Breast epithelium (tissue), 4 donors: ENCODE results near the gene CADPS. TPM values are rescaled to one million over a fixed set of nuclear protein-coding genes. Genes with fewer than 3 reads are reported as not detected.

ENCODE experiments used
- DNase-seq, 2 donors: peaks; one replicate each; pipeline ENCODE4 v3.0.0-alpha.2; 2019; ENCODE audit warnings: low spot score in 2 of 2
- H3K27ac ChIP-seq, 2 donors: fragments of 200-600 bp; sonication (generic) in 1 of 2; one replicate each; pipeline ENCODE4 v1.5.1; 2016 to 2019; ENCODE audit warnings: mild to moderate bottlenecking in 1 of 2
- H3K27me3 ChIP-seq, 2 donors: fragments of 200-600 bp; sonication (generic) in 1 of 2; one replicate each; pipeline versions ENCODE4 v1.5.1 to v1.6.0; 2017 to 2019; ENCODE audit warnings: control low read depth in 1 of 2, mild to moderate bottlenecking in 1 of 2
- H3K36me3 ChIP-seq: fragments of 200-600 bp; one replicate; pipeline ENCODE4 v1.5.1; 2019
- H3K4me1 ChIP-seq, 2 donors: fragments of 200-600 bp; sonication (generic); one replicate each; pipeline ENCODE4 v1.5.1; 2016 to 2019; ENCODE audit warnings: control low read depth in 1 of 2
- H3K4me3 ChIP-seq, 3 donors: fragments of 200-600 bp; sonication (generic); 1 replicate in 2 of 3; 2 replicates in 1 of 3; pipeline ENCODE4 v1.5.1; 2016 to 2019; ENCODE audit warnings: mild to moderate bottlenecking in 3 of 3, moderate library complexity in 2 of 3
- H3K9me3 ChIP-seq, 2 donors: fragments of 200-600 bp; sonication (generic) in 1 of 2; one replicate each; pipeline ENCODE4 v1.5.1; 2016 to 2019; ENCODE audit warnings: control low read depth in 1 of 2
- CTCF ChIP-seq, 3 donors: fragments of 450-650 bp; IDR thresholded peaks; one replicate each; pipeline ENCODE4 v1.5.1; 2016 to 2017; ENCODE audit warnings: antibody characterized with exemption in 3 of 3, mild to moderate bottlenecking in 3 of 3, moderate library complexity in 3 of 3
- POLR2A ChIP-seq: fragments of 450-650 bp; IDR thresholded peaks from one replicate; pipeline ENCODE4 v1.6.1; 2016; ENCODE audit warnings: antibody characterized with exemption, mild to moderate bottlenecking, moderate library complexity
- POLR2AphosphoS5 ChIP-seq, 3 donors: sonication (generic); formaldehyde crosslinking; IDR thresholded peaks; one replicate each; pipeline ENCODE4 v1.6.1; 2017; ENCODE audit warnings: antibody characterized with exemption in 3 of 3
- intact Hi-C: fragments of 100-400 bp; cut with DNase I; formaldehyde crosslinking; loops from one replicate; pipeline ENCODE4 v1.15.1; 2023; ENCODE audit warnings: low total_unique reads
- total RNA-seq, 3 donors: library from RNA; depleted of rRNA; stranded (reverse); fragments of >200 nt; gene quantifications; one replicate each; pipeline ENCODE4 v1.1.0, GENCODE V29; 2016

CADPS gene
- total RNA-seq, 3 donors from 2014 or later, result under 0.01 to 45.8 (median 0.15) TPM

- no peak overlapping the region for H3K27ac ChIP-seq
- DNase-seq, result no peak
- no peaks in the 10 kb centered on the region for H3K9me3 ChIP-seq
- TF ChIP-seq CTCF (IDR thresholded peaks at IDR 0.05) (no peak), POLR2A (no peak), POLR2AphosphoS5 (IDR thresholded peaks at IDR 0.05) (no peak)
- no peaks in the 10 kb centered on the region for H3K4me1 ChIP-seq
- no peaks in the 10 kb centered on the region for H3K36me3 ChIP-seq
- H3K27me3 ChIP-seq, result no peaks in the 10 kb centered on the region
- intact Hi-C loops, result no loop called here
- H3K4me3 ChIP-seq, result no peak overlapping the region
Observed at GRCh38 chr3:62421207-62421606, 454.0 kb downstream of the CADPS start.

- Histone ChIP-seq H3K27me3 (no peaks in the 10 kb centered on the region), H3K36me3 (no peaks in the 10 kb centered on the region), H3K27ac (no peak overlapping the region), H3K9me3 (no peaks in the 10 kb centered on the region), H3K4me3 (no peak overlapping the region), H3K4me1 (no peaks in the 10 kb centered on the region)
- TF ChIP-seq POLR2AphosphoS5 (IDR thresholded peaks at IDR 0.05) (no peak), CTCF (IDR thresholded peaks at IDR 0.05) (no peak), POLR2A (no peak)
- intact Hi-C loops, result no loop called here
- no peak for DNase-seq
Observed at GRCh38 chr3:62416144-62416543, 459.1 kb downstream of the CADPS start.

- TF ChIP-seq POLR2AphosphoS5 (IDR thresholded peaks at IDR 0.05) (no peak), CTCF (IDR thresholded peaks at IDR 0.05) (no peak), POLR2A (no peak)
- Histone ChIP-seq H3K36me3 (no peaks in the 10 kb centered on the region), H3K4me1 (no peaks in the 10 kb centered on the region), H3K9me3 (no peaks in the 10 kb centered on the region), H3K4me3 (no peak overlapping the region), H3K27me3 (no peaks in the 10 kb centered on the region), H3K27ac (no peak overlapping the region)
- no peak for DNase-seq
- intact Hi-C loops, result no loop called here
Observed at GRCh38 chr3:62415312-62415801, 459.9 kb downstream of the CADPS start.

GRCh38 chr3:62414786-62415185, 460.4 kb downstream of the CADPS start:
- Histone ChIP-seq H3K36me3 (no peaks in the 10 kb centered on the region), H3K27me3 (no peaks in the 10 kb centered on the region), H3K4me3 (no peak overlapping the region), H3K4me1 (no peaks in the 10 kb centered on the region), H3K27ac (no peak overlapping the region), H3K9me3 (no peaks in the 10 kb centered on the region)
- DNase-seq, result no peak
- no peak for TF ChIP-seq POLR2AphosphoS5 (IDR thresholded peaks at IDR 0.05)
- no peak for TF ChIP-seq CTCF (IDR thresholded peaks at IDR 0.05)
- TF ChIP-seq POLR2A, result no peak
- intact Hi-C loops, result no loop called here

GRCh38 chr3:62413687-62414086, 461.5 kb downstream of the CADPS start:
- intact Hi-C loops, result no loop called here
- Histone ChIP-seq H3K4me3 (no peak overlapping the region), H3K36me3 (no peaks in the 10 kb centered on the region), H3K27ac (no peak overlapping the region), H3K27me3 (no peaks in the 10 kb centered on the region), H3K9me3 (no peaks in the 10 kb centered on the region), H3K4me1 (no peaks in the 10 kb centered on the region)
- DNase-seq, result no peak
- no peak for TF ChIP-seq CTCF (IDR thresholded peaks at IDR 0.05)
- TF ChIP-seq POLR2A, result no peak
- no peak for TF ChIP-seq POLR2AphosphoS5 (IDR thresholded peaks at IDR 0.05)
